ENCODE measurements around the gene MAZ. TPM values are rescaled to one million over a fixed set of nuclear protein-coding genes. Genes with fewer than 3 reads are reported as not detected.
"Not testable (repeated sequence)": the region's sequence is repeated elsewhere in the genome, so short reads cannot be mapped to it uniquely, and the experiment has no call there.

The MAZ gene
- total RNA-seq, 2 experiments from 2014 or later, result 528 to 590 TPM

- H3K9me3 Mint-ChIP-seq, result no peaks in the 10 kb centered on the region
- DNase-seq, result no peak
- no peaks in the 10 kb centered on the region for H3K36me3 Mint-ChIP-seq (ENCODE audit: low read depth)
- H3K27ac Mint-ChIP-seq, result no peak overlapping the region
- H3K27me3 Mint-ChIP-seq, result peaks cover 2% of the 10 kb centered on the region
- H3K4me1 Mint-ChIP-seq, result peaks cover 12% of the 10 kb centered on the region
- POLR2A ChIA-PET, result no interaction called here
- H3K4me3 Mint-ChIP-seq, result no peak overlapping the region
- CTCF ChIA-PET, result interaction anchor here (1.1 to 2.2 kb wide), 5 partner anchors 14 to 79 kb away, joined by 3 to 10 read pairs (median 4); partner anchors contain the start of gene KIF22
Measured at GRCh38 chr16:29770250-29770929, 35.9 kb upstream of the MAZ start.

GRCh38 chr16:29772330-29772729 is 34.0 kb upstream of the MAZ start:
- H3K36me3 Mint-ChIP-seq (ENCODE audit: low read depth); H3K27me3 Mint-ChIP-seq; POLR2A ChIA-PET; H3K4me3 Mint-ChIP-seq; H3K9me3 Mint-ChIP-seq; DNase-seq; H3K27ac Mint-ChIP-seq: not testable (repeated sequence)
- H3K4me1 Mint-ChIP-seq, result peaks cover 12% of the 10 kb centered on the region
- CTCF ChIA-PET, result interaction anchor here (2.7 kb wide), 1 partner anchor 13 kb away, joined by 10 read pairs; no protein-coding TSS in a partner anchor

GRCh38 chr16:29774730-29775129 is 31.6 kb upstream of the MAZ start:
- Mint-ChIP-seq H3K27me3 (peaks cover 9% of the 10 kb centered on the region), H3K4me3 (no peak overlapping the region), H3K36me3 (ENCODE audit: low read depth) (peaks cover 2% of the 10 kb centered on the region), H3K9me3 (no peaks in the 10 kb centered on the region), H3K27ac (no peak overlapping the region), H3K4me1 (peaks cover 12% of the 10 kb centered on the region)
- CTCF ChIA-PET, result interaction anchor here (0.7 to 1.0 kb wide), 3 partner anchors 14 to 353 kb away, joined by 3 to 8 read pairs (median 3); partner anchors contain the start of gene KIF22
- POLR2A ChIA-PET, result no interaction called here
- no peak for DNase-seq

- Mint-ChIP-seq H3K36me3 (ENCODE audit: low read depth) (peaks cover 2% of the 10 kb centered on the region), H3K4me3 (no peak overlapping the region), H3K27ac (no peak overlapping the region), H3K27me3 (peaks cover 10% of the 10 kb centered on the region), H3K4me1 (peaks cover 8% of the 10 kb centered on the region), H3K9me3 (no peaks in the 10 kb centered on the region)
- CTCF ChIA-PET, result interaction anchor here (1.0 to 1.5 kb wide), 2 partner anchors 15 to 18 kb away, joined by 3 to 8 read pairs; partner anchors contain the start of gene KIF22
- DNase-seq, result no peak
- POLR2A ChIA-PET, result no interaction called here
Measured at GRCh38 chr16:29775742-29776408, 30.5 kb upstream of the MAZ start.

GRCh38 chr16:29777576-29778350 is 28.6 kb upstream of the MAZ start, which contains the start of gene ZG16:
Gene ZG16 (plus strand): TSS chr16:29778256. CDS start chr16:29779267, 1,011 bp downstream.
- Mint-ChIP-seq H3K36me3 (ENCODE audit: low read depth) (peaks cover 2% of the 10 kb centered on the region), H3K27me3 (peaks cover 14% of the 10 kb centered on the region), H3K4me3 (no peak within 1 kb of the TSS), H3K9me3 (no peaks in the 10 kb centered on the region), H3K4me1 (peaks cover 10% of the 10 kb centered on the region), H3K27ac (peak within 1 kb of the TSS; percentile 19)
- ChIA-PET CTCF (interaction anchor here (0.6 to 4.8 kb wide), 4 partner anchors 12 to 70 kb away, joined by 3 to 20 read pairs (median 3); partner anchors contain the start of gene KIF22), POLR2A (no interaction called here)
- DNase-seq, result no peak

- no peak overlapping the region for H3K27ac Mint-ChIP-seq
- H3K9me3 Mint-ChIP-seq, result peaks cover 4% of the 10 kb centered on the region
- peaks cover 14% of the 10 kb centered on the region for H3K27me3 Mint-ChIP-seq
- no peak for DNase-seq
- H3K36me3 Mint-ChIP-seq (ENCODE audit: low read depth), result peaks cover 2% of the 10 kb centered on the region
- ChIA-PET CTCF (interaction anchor here (1.4 to 4.8 kb wide), 2 partner anchors 11 kb away, joined by 5 to 20 read pairs; partner anchors contain the start of gene KIF22), POLR2A (no interaction called here)
- H3K4me1 Mint-ChIP-seq, result peaks cover 15% of the 10 kb centered on the region
- H3K4me3 Mint-ChIP-seq, result no peak overlapping the region
Measured at GRCh38 chr16:29779474-29779873, 26.9 kb upstream of the MAZ start.

GRCh38 chr16:29783094-29783953 is 23.0 kb upstream of the MAZ start:
- H3K27me3 Mint-ChIP-seq; H3K27ac Mint-ChIP-seq; H3K4me3 Mint-ChIP-seq; DNase-seq; POLR2A ChIA-PET; H3K36me3 Mint-ChIP-seq (ENCODE audit: low read depth); H3K9me3 Mint-ChIP-seq: not testable (repeated sequence)
- H3K4me1 Mint-ChIP-seq, result peaks cover 26% of the 10 kb centered on the region
- CTCF ChIA-PET, result interaction anchor here (0.5 to 1.4 kb wide), 2 partner anchors 49 to 224 kb away, joined by 3 to 5 read pairs; no protein-coding TSS in a partner anchor

- H3K4me3 Mint-ChIP-seq, result no peak overlapping the region
Measured at GRCh38 chr16:29784157-29784556, 22.2 kb upstream of the MAZ start.

GRCh38 chr16:29784901-29785500 is 21.3 kb upstream of the MAZ start:
- Mint-ChIP-seq H3K4me1 (peaks cover 33% of the 10 kb centered on the region), H3K4me3 (no peak overlapping the region), H3K27me3 (peaks cover 5% of the 10 kb centered on the region), H3K27ac (peak overlapping the region; percentile 80), H3K36me3 (ENCODE audit: low read depth) (no peaks in the 10 kb centered on the region), H3K9me3 (peaks cover 4% of the 10 kb centered on the region)
- CTCF ChIA-PET, result interaction anchor here (0.6 to 2.5 kb wide), 24 partner anchors 9 to 223 kb away, joined by 3 to 25 read pairs (median 4); partner anchors contain the start of genes C16orf54 and PAGR1
- POLR2A ChIA-PET, result no interaction called here
- DNase-seq, result peak; percentile 71

More at GRCh38 chr16:29784157-29784556, 22.2 kb upstream of the MAZ start:
- Mint-ChIP-seq H3K27ac (peak overlapping the region; percentile 80), H3K4me1 (peaks cover 28% of the 10 kb centered on the region), H3K27me3 (peaks cover 5% of the 10 kb centered on the region), H3K9me3 (peaks cover 4% of the 10 kb centered on the region), H3K36me3 (ENCODE audit: low read depth) (no peaks in the 10 kb centered on the region)
- DNase-seq, result peak; percentile 48
- POLR2A ChIA-PET, result no interaction called here
- CTCF ChIA-PET, result interaction anchor here (0.5 to 2.5 kb wide), 15 partner anchors 11 to 223 kb away, joined by 3 to 25 read pairs (median 5); partner anchors contain the start of gene C16orf54

GRCh38 chr16:29787155-29787554 is 19.2 kb upstream of the MAZ start:
- H3K9me3 Mint-ChIP-seq, POLR2A ChIA-PET, H3K27me3 Mint-ChIP-seq, H3K4me3 Mint-ChIP-seq, DNase-seq: not testable (repeated sequence)
- Mint-ChIP-seq H3K36me3 (ENCODE audit: low read depth) (peaks cover 13% of the 10 kb centered on the region), H3K27ac (peak overlapping the region; percentile 54), H3K4me1 (peaks cover 38% of the 10 kb centered on the region)
- CTCF ChIA-PET, result interaction anchor here (0.6 to 1.7 kb wide), 2 partner anchors 17 to 141 kb away, joined by 3 to 5 read pairs; no protein-coding TSS in a partner anchor

GRCh38 chr16:29789775-29790182 is 16.6 kb upstream of the MAZ start:
- no peaks in the 10 kb centered on the region for H3K27me3 Mint-ChIP-seq
- peaks cover 50% of the 10 kb centered on the region for H3K4me1 Mint-ChIP-seq

More at GRCh38 chr16:29789775-29790182, 16.6 kb upstream of the MAZ start:
- POLR2A ChIA-PET, result interaction anchor here (0.6 to 2.1 kb wide), 4 partner anchors 15 to 88 kb away, joined by 3 to 9 read pairs (median 6); no protein-coding TSS in a partner anchor
- DNase-seq, result no peak
- Mint-ChIP-seq H3K27ac (peak overlapping the region; percentile 98), H3K36me3 (ENCODE audit: low read depth) (peaks cover 30% of the 10 kb centered on the region), H3K4me3 (peak overlapping the region; percentile 99), H3K9me3 (no peaks in the 10 kb centered on the region)
- CTCF ChIA-PET, result interaction anchor here (0.5 to 3.5 kb wide), 28 partner anchors 9 to 302 kb away, joined by 3 to 46 read pairs (median 4); partner anchors contain the start of genes MVP, PAGR1, TBX6 and TMEM219
